NCI-H526 (cell line): ENCODE data around the gene COQ5.

Experiments used
- DNase-seq, 2 experiments: peaks; one replicate each; lab custom pipeline; 2025; lab: John Stamatoyannopoulos, UW

COQ5 gene

GRCh38 chr12:120453977-120454376 is 75.0 kb downstream of the COQ5 start:
- peak in 1 of 2 experiments; percentile 47 for DNase-seq
